Mesodermal cell (in vitro differentiated cells): ENCODE data around the gene MVB12B.
"Not testable (repeated sequence)": the region's sequence is repeated elsewhere in the genome, so short reads cannot be mapped to it uniquely, and the experiment has no call there.

Experiments
- H3K27ac ChIP-seq: 2 replicates; pipeline ENCODE4 v1.7.0; 2013; ENCODE audit warnings: mild to moderate bottlenecking, low read depth, low read length, moderate library complexity; ENCODE audit not compliant: severe bottlenecking
- H3K36me3 ChIP-seq: 2 replicates; pipeline ENCODE4 v1.7.1; 2013; ENCODE audit warnings: mild to moderate bottlenecking, low read length, moderate library complexity; ENCODE audit not compliant: control insufficient read depth, insufficient read depth
- H3K4me1 ChIP-seq: one replicate; pipeline ENCODE4 v1.7.1; 2013; ENCODE audit warnings: mild to moderate bottlenecking, low read length; ENCODE audit not compliant: insufficient read depth, control insufficient read depth, poor library complexity, severe bottlenecking
- H3K4me3 ChIP-seq: 2 replicates; pipeline ENCODE4 v1.7.0; 2013; ENCODE audit warnings: low read length, control low read depth, mild to moderate bottlenecking; ENCODE audit not compliant: insufficient read depth, poor library complexity, severe bottlenecking; ENCODE audit errors: extremely low read depth
- H3K9me3 ChIP-seq: 2 replicates; pipeline ENCODE4 v1.7.1; 2013; ENCODE audit warnings: mild to moderate bottlenecking, low read length, moderate library complexity; ENCODE audit not compliant: control insufficient read depth
- WGBS, 2 experiments: methylation state at CpG; one replicate each; pipeline ENCODE4 v1.1.5; 2013; ENCODE audit warnings: missing lambda C conversion rate in 2 of 2; ENCODE audit not compliant: insufficient coverage in 2 of 2; 5-methylcytosine and 5-hydroxymethylcytosine counted together

The MVB12B gene

GRCh38 chr9:126532951-126533925 is 206.6 kb downstream of the MVB12B start:
- Histone ChIP-seq H3K27ac (no peak overlapping the region), H3K4me3 (no peak overlapping the region), H3K4me1 (peaks cover 21% of the 10 kb centered on the region), H3K36me3 (no peaks in the 10 kb centered on the region), H3K9me3 (no peaks in the 10 kb centered on the region)
- 86 to 87% methylated on average over 10 to 15 of the region's 24 CpGs for WGBS, 2 experiments

GRCh38 chr9:126533926-126534310 is 207.3 kb downstream of the MVB12B start:
- H3K9me3 ChIP-seq: no peaks in the 10 kb centered on the region
- H3K27ac ChIP-seq: no peak overlapping the region
- no peak overlapping the region for H3K4me3 ChIP-seq
- no peaks in the 10 kb centered on the region for H3K36me3 ChIP-seq
- WGBS, 2 experiments: 44 to 59% methylated on average over 11 to 14 of the region's 15 CpGs
- peaks cover 14% of the 10 kb centered on the region for H3K4me1 ChIP-seq

GRCh38 chr9:126534431-126535186 is 208.0 kb downstream of the MVB12B start:
- Histone ChIP-seq H3K36me3 (no peaks in the 10 kb centered on the region), H3K4me1 (peaks cover 14% of the 10 kb centered on the region), H3K27ac (no peak overlapping the region), H3K4me3 (no peak overlapping the region), H3K9me3 (no peaks in the 10 kb centered on the region)
- WGBS, 2 experiments: 12 to 20% methylated on average over 15 to 18 of the region's 23 CpGs

- H3K27ac ChIP-seq: no peak overlapping the region
- no peak overlapping the region for H3K4me3 ChIP-seq
- no peaks in the 10 kb centered on the region for H3K9me3 ChIP-seq
- no peaks in the 10 kb centered on the region for H3K36me3 ChIP-seq
- 93 to 96% methylated on average over 4 of the region's 7 CpGs for WGBS, 2 experiments
- H3K4me1 ChIP-seq: peaks cover 6% of the 10 kb centered on the region
These were observed 209.5 kb downstream of the MVB12B start for GRCh38 chr9:126536131-126536530.

- 85 to 89% methylated on average over 10 to 11 of the region's 11 CpGs for WGBS, 2 experiments
- Histone ChIP-seq H3K4me1 (peaks cover 6% of the 10 kb centered on the region), H3K4me3 (no peak overlapping the region), H3K9me3 (no peaks in the 10 kb centered on the region), H3K27ac (no peak overlapping the region), H3K36me3 (no peaks in the 10 kb centered on the region)
These were observed 210.3 kb downstream of the MVB12B start for GRCh38 chr9:126536841-126537465.

- peaks cover 6% of the 10 kb centered on the region for H3K4me1 ChIP-seq
- H3K9me3 ChIP-seq: no peaks in the 10 kb centered on the region
- no peaks in the 10 kb centered on the region for H3K36me3 ChIP-seq
- 100% methylated on average over 1 of the region's 1 CpG; no CpG with 5 or more reads in 1 of the 2 experiments for WGBS, 2 experiments
- no peak overlapping the region for H3K4me3 ChIP-seq
- no peak overlapping the region for H3K27ac ChIP-seq
These were observed 211.9 kb downstream of the MVB12B start for GRCh38 chr9:126538550-126538949.

- not testable (repeated sequence) for H3K4me3 ChIP-seq, H3K9me3 ChIP-seq, H3K27ac ChIP-seq, H3K4me1 ChIP-seq, H3K36me3 ChIP-seq
- WGBS, 2 experiments: 77 to 94% methylated on average over 8 of the region's 9 CpGs
These were observed 213.8 kb downstream of the MVB12B start for GRCh38 chr9:126540398-126540797.

GRCh38 chr9:126543490-126543889 is 216.9 kb downstream of the MVB12B start:
- H3K4me3 ChIP-seq: no peak overlapping the region
- no CpG with 5 or more reads among the region's 3 CpGs for WGBS, 2 experiments
- no peaks in the 10 kb centered on the region for H3K36me3 ChIP-seq
- H3K9me3 ChIP-seq: no peaks in the 10 kb centered on the region
- H3K4me1 ChIP-seq: no peaks in the 10 kb centered on the region
- no peak overlapping the region for H3K27ac ChIP-seq

- Histone ChIP-seq H3K4me3 (no peak overlapping the region), H3K9me3 (no peaks in the 10 kb centered on the region), H3K36me3 (no peaks in the 10 kb centered on the region), H3K27ac (no peak overlapping the region), H3K4me1 (no peaks in the 10 kb centered on the region)
- 89 to 94% methylated on average over 7 of the region's 7 CpGs for WGBS, 2 experiments
These were observed 218.5 kb downstream of the MVB12B start for GRCh38 chr9:126545106-126545505.

GRCh38 chr9:126546036-126546435 is 219.4 kb downstream of the MVB12B start:
- Histone ChIP-seq H3K4me3 (no peak overlapping the region), H3K4me1 (no peaks in the 10 kb centered on the region), H3K27ac (no peak overlapping the region), H3K9me3 (no peaks in the 10 kb centered on the region), H3K36me3 (no peaks in the 10 kb centered on the region)
- WGBS, 2 experiments: 72 to 95% methylated on average over 5 to 7 of the region's 7 CpGs
